GM23248 (cell line): Measurements from ENCODE around the gene MBIP. TPM values are rescaled to one million over a fixed set of nuclear protein-coding genes. Genes with fewer than 3 reads are reported as not detected.

Experiments used
- DNase-seq: peaks from one replicate; pipeline ENCODE4 v3.0.0-alpha.2; 2015
- H2AFZ ChIP-seq: fragments of 200-600 bp; sonication (generic); 2 replicates; pipeline ENCODE4 v1.6.1; 2016; ENCODE audit warnings: antibody characterized with exemption
- H3F3A ChIP-seq: fragments of 200-600 bp; sonication (generic); 2 replicates; pipeline ENCODE4 v1.6.1; 2016; ENCODE audit warnings: mild to moderate bottlenecking, antibody characterized with exemption, mixed run types; ENCODE audit not compliant: insufficient read depth
- H3K27ac ChIP-seq: fragments of 200-600 bp; sonication (generic); 2 replicates; pipeline ENCODE4 v1.5.1; 2016; ENCODE audit warnings: mild to moderate bottlenecking
- H3K27me3 ChIP-seq: fragments of 200-600 bp; sonication (generic); replicated peaks from 2 replicates; pipeline ENCODE4 v1.6.1; 2016; ENCODE audit warnings: mild to moderate bottlenecking; ENCODE audit not compliant: insufficient read depth
- H3K36me3 ChIP-seq: fragments of 200-600 bp; sonication (generic); 2 replicates; pipeline ENCODE4 v1.6.1; 2016; ENCODE audit warnings: low read depth, mild to moderate bottlenecking
- H3K4me1 ChIP-seq: fragments of 200-600 bp; sonication (generic); 2 replicates; pipeline ENCODE4 v1.6.1; 2016; ENCODE audit warnings: mild to moderate bottlenecking; ENCODE audit not compliant: insufficient read depth
- H3K4me2 ChIP-seq: fragments of 200-600 bp; sonication (generic); one replicate; pipeline ENCODE4 v1.6.1; 2016; ENCODE audit warnings: mild to moderate bottlenecking; ENCODE audit not compliant: unreplicated experiment
- H3K4me3 ChIP-seq: fragments of 200-600 bp; sonication (generic); 2 replicates; pipeline ENCODE4 v1.5.1; 2016; ENCODE audit warnings: mild to moderate bottlenecking
- H3K79me2 ChIP-seq: fragments of 200-600 bp; sonication (generic); 2 replicates; pipeline ENCODE4 v1.6.1; 2016; ENCODE audit warnings: mild to moderate bottlenecking; ENCODE audit not compliant: insufficient read depth
- H3K9ac ChIP-seq: fragments of 200-600 bp; sonication (generic); 2 replicates; pipeline ENCODE4 v1.6.1; 2016; ENCODE audit warnings: mild to moderate bottlenecking
- H3K9me2 ChIP-seq: fragments of 200-600 bp; sonication (generic); 2 replicates; pipeline ENCODE4 v1.6.1; 2016; ENCODE audit warnings: mixed run types, mild to moderate bottlenecking, moderate library complexity; ENCODE audit not compliant: insufficient read depth
- H3K9me3 ChIP-seq: fragments of 200-600 bp; sonication (generic); one replicate; pipeline ENCODE4 v1.6.1; 2017; ENCODE audit warnings: low read depth
- H4K20me1 ChIP-seq: fragments of 200-600 bp; sonication (generic); 2 replicates; pipeline ENCODE4 v1.6.0; 2016; ENCODE audit not compliant: insufficient read depth
- EZH2 ChIP-seq: fragments of 200-600 bp; sonication (generic); IDR thresholded peaks from 2 replicates; pipeline ENCODE4 v1.6.1; 2018; ENCODE audit warnings: antibody characterized with exemption, mild to moderate bottlenecking; ENCODE audit not compliant: insufficient read depth, poor library complexity, severe bottlenecking
- EZH2phosphoT487 ChIP-seq: fragments of 200-600 bp; sonication (generic); IDR thresholded peaks from 2 replicates; pipeline ENCODE4 v1.6.1; 2018; ENCODE audit warnings: antibody characterized with exemption, moderate library complexity, mild to moderate bottlenecking, low read depth; ENCODE audit not compliant: insufficient read depth
- WGBS, 2 experiments: methylation state at CpG; one replicate each; pipeline ENCODE4 v1.1.6; 2015 to 2017; ENCODE audit warnings: low lambda C conversion rate in 2 of 2, low coverage in 1 of 2; ENCODE audit errors: missing lambda C conversion rate in 2 of 2; 5-methylcytosine and 5-hydroxymethylcytosine counted together
- in situ Hi-C: fragments of 300-500 bp; cut with MboI; formaldehyde crosslinking; loops from 2 replicates; pipeline ENCODE4 v1.15.0; 2020
- polyA plus RNA-seq: library from polyadenylated mRNA; unstranded; fragments of >200 nt; fragmentation: Nextera tagmentation; extraction: Ambion mirVana; gene quantifications from 2 replicates; pipeline ENCODE4 v1.2.1, GENCODE V29; 2016
- total RNA-seq: library from RNA; depleted of rRNA; stranded (reverse); fragments of >200 nt; shearing (Covaris generic); gene quantifications from 2 replicates; pipeline ENCODE4 v1.2.3, GENCODE V29; 2014

MBIP gene
- total and polyA plus RNA-seq, 2 experiments from 2014 or later = 9.0 to 28.1 TPM

- no peak overlapping the region for H2AFZ ChIP-seq
- peaks cover 35% of the 10 kb centered on the region for H3K36me3 ChIP-seq
- no peaks in the 10 kb centered on the region for H3K79me2 ChIP-seq
- DNase-seq = no peak
- no peak overlapping the region for H3K27ac ChIP-seq
- peaks cover 18% of the 10 kb centered on the region for H3K4me1 ChIP-seq
- H3K4me3 ChIP-seq = no peak overlapping the region
- peaks cover 6% of the 10 kb centered on the region for H3F3A ChIP-seq
- H3K9me2 ChIP-seq = no peaks in the 10 kb centered on the region
- H3K9ac ChIP-seq = no peak overlapping the region
- 64 to 68% methylated on average over 4 of the region's 4 CpGs for WGBS, 2 experiments
- H3K4me2 ChIP-seq = no peak overlapping the region
- in situ Hi-C loops = no loop called here
- H4K20me1 ChIP-seq = no peaks in the 10 kb centered on the region
- H3K9me3 ChIP-seq = no peaks in the 10 kb centered on the region
- TF ChIP-seq EZH2phosphoT487 (no peak), EZH2 (no peak)
- H3K27me3 ChIP-seq = no peaks in the 10 kb centered on the region
Measured at GRCh38 chr14:36295642-36296627, 24.5 kb downstream of the MBIP start.

- H4K20me1 ChIP-seq = no peaks in the 10 kb centered on the region
- H3K4me2 ChIP-seq = no peak overlapping the region
- no peak overlapping the region for H3K27ac ChIP-seq
- H3K9me3 ChIP-seq = no peaks in the 10 kb centered on the region
- H3K27me3 ChIP-seq = no peaks in the 10 kb centered on the region
- WGBS, 2 experiments = 98 to 99% methylated on average over 4 of the region's 4 CpGs
- DNase-seq = no peak
- H3K79me2 ChIP-seq = no peaks in the 10 kb centered on the region
- no peak overlapping the region for H2AFZ ChIP-seq
- in situ Hi-C loops = no loop called here
- no peaks in the 10 kb centered on the region for H3K9me2 ChIP-seq
- TF ChIP-seq EZH2 (no peak), EZH2phosphoT487 (no peak)
- peaks cover 30% of the 10 kb centered on the region for H3K36me3 ChIP-seq
- no peak overlapping the region for H3K4me3 ChIP-seq
- peaks cover 7% of the 10 kb centered on the region; the same call in 1 of the 2 replicates for H3K4me1 ChIP-seq
- H3F3A ChIP-seq = peaks cover 6% of the 10 kb centered on the region
- H3K9ac ChIP-seq = no peak overlapping the region
Measured at GRCh38 chr14:36294543-36294942, 25.9 kb downstream of the MBIP start.

- TF ChIP-seq EZH2 = no peak
- TF ChIP-seq EZH2phosphoT487 = no peak
- H3K9ac ChIP-seq = no peak overlapping the region
- H3K9me2 ChIP-seq = no peaks in the 10 kb centered on the region
- no peaks in the 10 kb centered on the region for H4K20me1 ChIP-seq
- H3K4me1 ChIP-seq = peaks cover 7% of the 10 kb centered on the region; the same call in 1 of the 2 replicates
- in situ Hi-C loops = no loop called here
- no peaks in the 10 kb centered on the region for H3K9me3 ChIP-seq
- peaks cover 24% of the 10 kb centered on the region for H3K36me3 ChIP-seq
- H3F3A ChIP-seq = peaks cover 6% of the 10 kb centered on the region
- DNase-seq = peak; percentile 85
- no peak overlapping the region for H2AFZ ChIP-seq
- WGBS, 2 experiments = 0% methylated on average over 1 of the region's 1 CpG
- no peaks in the 10 kb centered on the region for H3K27me3 ChIP-seq
- H3K4me2 ChIP-seq = no peak overlapping the region
- no peak overlapping the region for H3K27ac ChIP-seq
- H3K79me2 ChIP-seq = no peaks in the 10 kb centered on the region
- H3K4me3 ChIP-seq = no peak overlapping the region
Measured at GRCh38 chr14:36293824-36294223, 26.6 kb downstream of the MBIP start.

- H3K9me3 ChIP-seq = no peaks in the 10 kb centered on the region
- H3K36me3 ChIP-seq = no peaks in the 10 kb centered on the region
- no peak overlapping the region for H3K4me2 ChIP-seq
- no peak overlapping the region for H3K4me3 ChIP-seq
- H3K9ac ChIP-seq = no peak overlapping the region
- no peaks in the 10 kb centered on the region for H3K79me2 ChIP-seq
- no peaks in the 10 kb centered on the region for H3K27me3 ChIP-seq
- H3K9me2 ChIP-seq = no peaks in the 10 kb centered on the region
- no peaks in the 10 kb centered on the region for H4K20me1 ChIP-seq
- H2AFZ ChIP-seq = no peak overlapping the region
- H3K27ac ChIP-seq = no peak overlapping the region
- no peak for DNase-seq
- WGBS, 2 experiments = 94 to 100% methylated on average over 1 of the region's 1 CpG
- TF ChIP-seq EZH2 = no peak
- no peak for TF ChIP-seq EZH2phosphoT487
- in situ Hi-C loops = no loop called here
- H3K4me1 ChIP-seq = peaks cover 7% of the 10 kb centered on the region; the same call in 1 of the 2 replicates
- peaks cover 6% of the 10 kb centered on the region for H3F3A ChIP-seq
Measured at GRCh38 chr14:36289954-36290353, 30.5 kb downstream of the MBIP start.
